H9 (cell line): ENCODE results near the gene TRABD2B. TPM values are rescaled to one million over a fixed set of nuclear protein-coding genes. Genes with fewer than 3 reads are reported as not detected.

Experiments used
- DNase-seq: peaks from one replicate; pipeline ENCODE4 v3.0.0-alpha.2; 2017
- H2AFZ ChIP-seq: one replicate; pipeline ENCODE4 v1.6.1; 2013; ENCODE audit warnings: mild to moderate bottlenecking, low read length, control low read depth, moderate library complexity
- H2AK5ac ChIP-seq: 2 replicates; pipeline ENCODE4 v1.6.1; 2013; ENCODE audit warnings: low read length, control low read depth, mixed read lengths; ENCODE audit not compliant: insufficient read length
- H2BK120ac ChIP-seq: one replicate; pipeline ENCODE4 v1.6.1; 2013; ENCODE audit warnings: low read depth, mild to moderate bottlenecking, low read length, control low read depth, inconsistent platforms; ENCODE audit not compliant: poor library complexity, severe bottlenecking
- H2BK12ac ChIP-seq: 2 replicates; pipeline ENCODE4 v1.6.1; 2013; ENCODE audit warnings: low read length, control low read depth, mixed read lengths, low read depth; ENCODE audit not compliant: insufficient read length
- H2BK15ac ChIP-seq: 2 replicates; pipeline ENCODE4 v1.6.1; 2013; ENCODE audit warnings: low read depth, low read length, control low read depth
- H2BK20ac ChIP-seq: one replicate; pipeline ENCODE4 v1.6.1; 2013; ENCODE audit warnings: low read depth, mild to moderate bottlenecking, low read length, control low read depth, inconsistent platforms; ENCODE audit not compliant: poor library complexity, severe bottlenecking
- H2BK5ac ChIP-seq: 2 replicates; pipeline ENCODE4 v1.6.1; 2013; ENCODE audit warnings: low read length, control low read depth, mixed read lengths; ENCODE audit not compliant: insufficient read length
- H3K14ac ChIP-seq: 2 replicates; pipeline ENCODE4 v1.6.1; 2013; ENCODE audit warnings: low read length, control low read depth; ENCODE audit not compliant: insufficient read depth
- H3K18ac ChIP-seq: 2 replicates; pipeline ENCODE4 v1.6.1; 2013; ENCODE audit warnings: low read depth, mild to moderate bottlenecking, mixed read lengths, low read length, control low read depth; ENCODE audit not compliant: insufficient read length
- H3K23ac ChIP-seq: 2 replicates; pipeline ENCODE4 v1.6.1; 2013; ENCODE audit warnings: low read length, control low read depth, mixed read lengths, low read depth; ENCODE audit not compliant: insufficient read length
- H3K23me2 ChIP-seq: 2 replicates; pipeline ENCODE4 v1.6.1; 2013; ENCODE audit warnings: low read depth, mild to moderate bottlenecking, mixed read lengths, low read length, control low read depth; ENCODE audit not compliant: insufficient read length, poor library complexity, severe bottlenecking
- H3K27ac ChIP-seq: 2 replicates; pipeline ENCODE4 v1.5.1; 2013; ENCODE audit warnings: low read length, control low read depth, mixed read lengths, low read depth; ENCODE audit not compliant: insufficient read length
- H3K27me3 ChIP-seq: 2 replicates; pipeline ENCODE4 v1.6.1; 2013; ENCODE audit warnings: low read length, control low read depth, inconsistent platforms; ENCODE audit not compliant: insufficient read depth
- H3K4ac ChIP-seq: 2 replicates; pipeline ENCODE4 v1.6.1; 2013; ENCODE audit warnings: low read depth, mild to moderate bottlenecking, control low read depth, inconsistent platforms, low read length, moderate library complexity
- H3K4me1 ChIP-seq: 2 replicates; pipeline ENCODE4 v1.6.1; 2013; ENCODE audit warnings: low read length, control low read depth, inconsistent platforms; ENCODE audit not compliant: insufficient read depth
- H3K4me2 ChIP-seq: 2 replicates; pipeline ENCODE4 v1.6.1; 2013; ENCODE audit warnings: low read length, control low read depth, mixed read lengths; ENCODE audit not compliant: insufficient read length, insufficient read depth
- H3K56ac ChIP-seq: 2 replicates; pipeline ENCODE4 v1.6.1; 2013; ENCODE audit warnings: low read depth, mild to moderate bottlenecking, mixed read lengths, low read length, control low read depth; ENCODE audit not compliant: insufficient read length
- H3K79me1 ChIP-seq: 2 replicates; pipeline ENCODE4 v1.6.1; 2013; ENCODE audit warnings: low read depth, mild to moderate bottlenecking, moderate library complexity, low read length, control low read depth, inconsistent platforms; ENCODE audit not compliant: insufficient read depth, poor library complexity, severe bottlenecking
- H3K79me2 ChIP-seq: 2 replicates; pipeline ENCODE4 v1.6.1; 2013; ENCODE audit warnings: low read length, control low read depth, inconsistent platforms; ENCODE audit not compliant: insufficient read depth
- H3K9ac ChIP-seq: 2 replicates; pipeline ENCODE4 v1.6.1; 2013; ENCODE audit warnings: low read length, control low read depth, mixed read lengths; ENCODE audit not compliant: insufficient read length; ENCODE audit errors: extremely low read depth
- H3K9me3 ChIP-seq: one replicate; pipeline ENCODE4 v1.6.1; 2013; ENCODE audit warnings: low read depth, low read length, inconsistent platforms; ENCODE audit not compliant: control insufficient read depth
- H3T11ph ChIP-seq: one replicate; pipeline ENCODE4 v1.6.1; 2013; ENCODE audit warnings: mild to moderate bottlenecking, low read length, control low read depth, inconsistent platforms
- H4K20me1 ChIP-seq: one replicate; pipeline ENCODE4 v1.6.1; 2013; ENCODE audit not compliant: control insufficient read depth, insufficient read length, insufficient read depth
- H4K5ac ChIP-seq: 2 replicates; pipeline ENCODE4 v1.6.1; 2013; ENCODE audit warnings: low read depth, mild to moderate bottlenecking, mixed read lengths, low read length, control low read depth; ENCODE audit not compliant: insufficient read length
- H4K8ac ChIP-seq: replicated peaks from 2 replicates; pipeline ENCODE4 v1.6.1; 2013; ENCODE audit warnings: low read length, control low read depth, mixed read lengths, low read depth; ENCODE audit not compliant: insufficient read length
- H4K91ac ChIP-seq: 2 replicates; pipeline ENCODE4 v1.6.1; 2013; ENCODE audit warnings: low read depth, mild to moderate bottlenecking, moderate library complexity, mixed read lengths, low read length, control low read depth; ENCODE audit not compliant: insufficient read length
- H3K27ac Mint-ChIP-seq, 3 experiments: 2 replicates in 2 of 3; 3 replicates in 1 of 3; pipeline ENCODE4 v1.8.0; 2020 to 2021; ENCODE audit warnings: mixed read lengths in 3 of 3, mild to moderate bottlenecking in 1 of 3, moderate library complexity in 1 of 3
- H3K27me3 Mint-ChIP-seq: 2 replicates; pipeline ENCODE4 v1.8.0; 2021; ENCODE audit warnings: low read depth, mild to moderate bottlenecking, moderate library complexity, mixed read lengths
- H3K36me3 Mint-ChIP-seq, 3 experiments: 2 replicates in 2 of 3; 3 replicates in 1 of 3; pipeline ENCODE4 v1.8.0; 2020 to 2021; ENCODE audit warnings: low read depth in 3 of 3, mixed read lengths in 3 of 3; ENCODE audit not compliant: insufficient read depth in 1 of 3
- H3K4me1 Mint-ChIP-seq, 2 experiments: 2 replicates each; pipeline ENCODE4 v1.8.0; 2020; ENCODE audit warnings: mixed read lengths in 2 of 2
- H3K4me3 Mint-ChIP-seq, 2 experiments: 2 replicates in 1 of 2; 3 replicates in 1 of 2; pipeline ENCODE4 v1.8.0; 2020 to 2021; ENCODE audit warnings: mild to moderate bottlenecking in 2 of 2, mixed read lengths in 2 of 2, moderate library complexity in 1 of 2
- H3K9me3 Mint-ChIP-seq, 2 experiments: 2 replicates in 1 of 2; 3 replicates in 1 of 2; pipeline ENCODE4 v1.8.0; 2020; ENCODE audit warnings: mild to moderate bottlenecking in 2 of 2, mixed read lengths in 2 of 2, moderate library complexity in 1 of 2
- CTCF ChIP-seq: fragments of 200-600 bp; sonication (generic); conservative IDR thresholded peaks from 3 replicates; pipeline ENCODE4 v1.8.0; 2021; ENCODE audit warnings: antibody characterized with exemption, mild to moderate bottlenecking
- total RNA-seq: library from RNA; stranded (reverse); gene quantifications from 2 replicates; pipeline ENCODE4 v1.2.1, GENCODE V29; 2021

The TRABD2B gene
- total RNA-seq, 1 experiment from 2014 or later: 2.3 TPM

- Histone ChIP-seq H3K27ac (no peak overlapping the region), H2BK12ac (no peak overlapping the region), H2AK5ac (no peak overlapping the region), H2BK20ac (no peak overlapping the region), H4K91ac (no peak overlapping the region), H3K27me3 (no peaks in the 10 kb centered on the region), H3K56ac (no peak overlapping the region), H3K23ac (no peak overlapping the region), H3K4ac (no peak overlapping the region), H3K4me1 (no peaks in the 10 kb centered on the region; the same call in 1 of the 2 replicates), H4K5ac (no peak overlapping the region), H3K79me2 (no peaks in the 10 kb centered on the region), H3K79me1 (no peaks in the 10 kb centered on the region), H2BK120ac (no peak overlapping the region), H3K23me2 (no peaks in the 10 kb centered on the region), H4K8ac (no peak overlapping the region), H3K4me2 (no peak overlapping the region), H3K9ac (no peak overlapping the region), H3K18ac (no peak overlapping the region), H3T11ph (no peak overlapping the region), H4K20me1 (no peaks in the 10 kb centered on the region), H2BK15ac (no peak overlapping the region), H2BK5ac (no peak overlapping the region), H3K14ac (no peak overlapping the region), H3K9me3 (no peaks in the 10 kb centered on the region), H2AFZ (no peak overlapping the region)
- Mint-ChIP-seq H3K4me3 (no peak overlapping the region), H3K4me1 (peaks cover 28 to 41% of the 10 kb centered on the region in 2 experiments), H3K27ac (no peak overlapping the region), H3K9me3 (no peaks in the 10 kb centered on the region), H3K27me3 (peaks cover 21% of the 10 kb centered on the region), H3K36me3 (no peaks in the 10 kb centered on the region; a peak in 1 of 7 replicates)
- DNase-seq: no peak
- TF ChIP-seq CTCF: no peak
Observed at GRCh38 chr1:48035371-48036141, 38.4 kb upstream of the TRABD2B start.
